HEK293 (cell line): ENCODE data around the gene SNCB.

Experiments used
- CTCF ChIA-PET: fragments of 350-600 bp; formaldehyde crosslinking; extraction: SDS; loops from one replicate; lab custom pipeline; 2021; ENCODE audit warnings: antibody characterized with exemption; lab: Yijun Ruan, JAX
- POLR2A ChIA-PET: fragments of 300-600 bp; formaldehyde crosslinking; extraction: SDS; loops from one replicate; lab custom pipeline; 2020; ENCODE audit warnings: antibody characterized with exemption, inconsistent platforms; lab: Yijun Ruan, JAX
- H3K27ac ChIP-seq: fragments of 200-500 bp; sonication (Bioruptor generic); 2 replicates; pipeline ENCODE4 v1.5.1; 2014; ENCODE audit warnings: low read depth, low read length, control low read depth, inconsistent platforms; ENCODE audit errors: extremely low read depth
- H3K36me3 ChIP-seq, 2 experiments: fragments of 200-500 bp in 1 of 2; sonication (Bioruptor generic) in 1 of 2; 1 replicate in 1 of 2; 2 replicates in 1 of 2; pipeline ENCODE4 v1.5.1; 2014 to 2017; ENCODE audit warnings: inconsistent platforms in 2 of 2, low read length in 2 of 2; ENCODE audit not compliant: control insufficient read depth in 2 of 2, insufficient read depth in 1 of 2
- H3K4me1 ChIP-seq: fragments of 200-500 bp; sonication (Bioruptor generic); 2 replicates; pipeline ENCODE4 v1.5.1; 2014; ENCODE audit warnings: mild to moderate bottlenecking, low read length, inconsistent platforms; ENCODE audit not compliant: control insufficient read depth, insufficient read depth
- H3K4me3 ChIP-seq: 2 replicates; pipeline ENCODE4 v1.5.1; 2011; ENCODE audit warnings: low read depth, mild to moderate bottlenecking, control low read depth, low read length, moderate library complexity
- H3K9me3 ChIP-seq: fragments of 200-500 bp; sonication (Bioruptor generic); 2 replicates; pipeline ENCODE4 v1.5.1; 2014; ENCODE audit warnings: low read depth, low read length, inconsistent platforms; ENCODE audit not compliant: control insufficient read depth, insufficient read depth
- GLI4 ChIP-seq: fragments of 450-650 bp; formaldehyde crosslinking; IDR thresholded peaks from 2 replicates; pipeline ENCODE4 v1.5.1; 2016; ENCODE audit warnings: missing biosample characterization, missing genetic modification characterization
- GLIS1 ChIP-seq: fragments of 450-650 bp; formaldehyde crosslinking; IDR thresholded peaks from 2 replicates; pipeline ENCODE4 v1.5.1; 2016; ENCODE audit warnings: missing biosample characterization, missing genetic modification characterization
- GLIS2 ChIP-seq: fragments of 450-650 bp; formaldehyde crosslinking; IDR thresholded peaks from 2 replicates; pipeline ENCODE4 v1.5.1; 2016; ENCODE audit warnings: missing biosample characterization, missing genetic modification characterization
- KLF10 ChIP-seq: fragments of 450-650 bp; IDR thresholded peaks from 2 replicates; pipeline ENCODE4 v1.5.1; 2018; ENCODE audit warnings: missing biosample characterization, mild to moderate bottlenecking, missing genetic modification characterization
- KLF16 ChIP-seq: fragments of 450-650 bp; formaldehyde crosslinking; IDR thresholded peaks from 2 replicates; pipeline ENCODE4 v1.5.1; 2017; ENCODE audit warnings: missing biosample characterization, missing genetic modification characterization
- OVOL3 ChIP-seq: fragments of 450-650 bp; formaldehyde crosslinking; IDR thresholded peaks from 2 replicates; pipeline ENCODE4 v1.5.1; 2016; ENCODE audit warnings: missing biosample characterization, missing genetic modification characterization
- SP3 ChIP-seq: fragments of 450-650 bp; formaldehyde crosslinking; IDR thresholded peaks from 2 replicates; pipeline ENCODE4 v1.5.1; 2016; ENCODE audit warnings: missing biosample characterization, missing genetic modification characterization
- SP7 ChIP-seq: fragments of 450-650 bp; formaldehyde crosslinking; IDR thresholded peaks from 2 replicates; pipeline ENCODE4 v1.5.1; 2016; ENCODE audit warnings: missing biosample characterization, missing genetic modification characterization
- WT1 ChIP-seq: fragments of 450-650 bp; formaldehyde crosslinking; IDR thresholded peaks from 2 replicates; pipeline ENCODE4 v1.5.1; 2016; ENCODE audit warnings: missing biosample characterization, missing genetic modification characterization
- ZEB2 ChIP-seq: fragments of 450-650 bp; formaldehyde crosslinking; IDR thresholded peaks from 2 replicates; pipeline ENCODE4 v1.5.1; 2016; ENCODE audit warnings: missing biosample characterization, missing genetic modification characterization
- ZIC2 ChIP-seq: fragments of 450-650 bp; formaldehyde crosslinking; IDR thresholded peaks from 2 replicates; pipeline ENCODE4 v1.5.1; 2016; ENCODE audit warnings: missing biosample characterization, missing genetic modification characterization
- ZNF18 ChIP-seq: fragments of 450-650 bp; formaldehyde crosslinking; IDR thresholded peaks from 2 replicates; pipeline ENCODE4 v1.5.1; 2016; ENCODE audit warnings: missing biosample characterization, missing genetic modification characterization
- ZNF184 ChIP-seq: fragments of 450-650 bp; IDR thresholded peaks from 2 replicates; pipeline ENCODE4 v1.5.1; 2018; ENCODE audit warnings: missing biosample characterization, mild to moderate bottlenecking, missing genetic modification characterization
- ZNF202 ChIP-seq: fragments of 450-650 bp; formaldehyde crosslinking; IDR thresholded peaks from 2 replicates; pipeline ENCODE4 v1.5.1; 2016; ENCODE audit warnings: missing biosample characterization, missing genetic modification characterization, borderline replicate concordance
- ZNF214 ChIP-seq: fragments of 450-650 bp; formaldehyde crosslinking; IDR thresholded peaks from 2 replicates; pipeline ENCODE4 v1.5.1; 2017; ENCODE audit warnings: missing biosample characterization, mild to moderate bottlenecking, missing genetic modification characterization, borderline replicate concordance
- ZNF239 ChIP-seq: fragments of 450-650 bp; formaldehyde crosslinking; IDR thresholded peaks from 2 replicates; pipeline ENCODE4 v1.5.1; 2016; ENCODE audit warnings: missing biosample characterization, missing genetic modification characterization
- ZNF341 ChIP-seq: fragments of 450-650 bp; formaldehyde crosslinking; IDR thresholded peaks from 2 replicates; pipeline ENCODE4; 2016; ENCODE audit warnings: low read depth, missing biosample characterization, missing genetic modification characterization
- ZNF560 ChIP-seq: fragments of 450-650 bp; formaldehyde crosslinking; IDR thresholded peaks from 2 replicates; pipeline ENCODE4 v1.5.1; 2017; ENCODE audit warnings: missing biosample characterization, missing genetic modification characterization, borderline replicate concordance
- ZNF571 ChIP-seq: fragments of 450-650 bp; formaldehyde crosslinking; IDR thresholded peaks from 2 replicates; pipeline ENCODE4 v1.5.0; 2017; ENCODE audit warnings: missing biosample characterization, missing genetic modification characterization
- ZNF585B ChIP-seq: fragments of 450-650 bp; formaldehyde crosslinking; IDR thresholded peaks from 2 replicates; pipeline ENCODE4 v1.5.1; 2016; ENCODE audit warnings: missing biosample characterization, missing genetic modification characterization
- ZNF623 ChIP-seq: fragments of 450-650 bp; formaldehyde crosslinking; IDR thresholded peaks from 2 replicates; pipeline ENCODE4 v1.5.1; 2016; ENCODE audit warnings: missing biosample characterization, missing genetic modification characterization
- ZNF701 ChIP-seq: fragments of 450-650 bp; formaldehyde crosslinking; IDR thresholded peaks from 2 replicates; pipeline ENCODE4 v1.5.1; 2016; ENCODE audit warnings: missing biosample characterization, missing genetic modification characterization
- ZNF704 ChIP-seq: fragments of 450-650 bp; formaldehyde crosslinking; IDR thresholded peaks from 2 replicates; pipeline ENCODE4 v1.5.1; 2016; ENCODE audit warnings: missing biosample characterization, missing genetic modification characterization
- ZNF792 ChIP-seq: fragments of 450-650 bp; formaldehyde crosslinking; IDR thresholded peaks from 2 replicates; pipeline ENCODE4 v1.5.1; 2016; ENCODE audit warnings: missing biosample characterization, missing genetic modification characterization

Gene SNCB

DNA sequence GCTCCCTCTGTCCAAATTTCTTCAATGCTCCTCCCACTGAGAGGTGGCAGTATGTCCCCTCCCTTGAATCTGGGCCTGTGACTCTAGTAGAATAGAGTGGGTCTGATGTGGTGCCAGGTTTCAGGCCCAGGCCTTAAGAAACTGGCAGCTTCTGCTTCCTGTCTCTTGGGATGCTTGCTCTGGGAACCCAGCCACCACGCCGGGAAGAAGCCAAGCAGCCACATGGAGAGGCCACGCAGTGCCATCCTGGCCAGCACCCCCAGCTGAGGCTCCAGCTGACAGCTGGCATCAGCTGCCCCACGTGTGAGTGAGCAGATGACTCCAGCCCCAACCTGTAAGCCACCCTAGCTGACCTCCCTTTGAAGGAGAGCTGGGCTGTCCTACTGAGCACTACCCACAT, 9.6 kb upstream of the SNCB start:
- no peak for TF ChIP-seq ZNF341 (tag by site-specific recombination)
- TF ChIP-seq GLIS1 (tag by site-specific recombination), result peak; percentile 17; the same call in 1 of the 2 replicates
- Histone ChIP-seq H3K36me3 (no peaks in the 10 kb centered on the region), H3K27ac (no peak overlapping the region), H3K4me1 (no peaks in the 10 kb centered on the region), H3K4me3 (no peak overlapping the region), H3K9me3 (no peaks in the 10 kb centered on the region)
- ChIA-PET CTCF (interaction anchor here (0.7 kb wide), 2 partner anchors 66 to 1077 kb away, joined by 3 to 4 read pairs; no protein-coding TSS in a partner anchor), POLR2A (no interaction called here)

- TF ChIP-seq ZIC2, result peak; percentile 69
- no peak for TF ChIP-seq SP3
- Histone ChIP-seq H3K27ac (no peak overlapping the region), H3K4me3 (no peak overlapping the region), H3K4me1 (no peaks in the 10 kb centered on the region), H3K9me3 (no peaks in the 10 kb centered on the region), H3K36me3 (no peaks in the 10 kb centered on the region)
- CTCF ChIA-PET, result interaction anchor here (1.5 kb wide), 1 partner anchor 21 kb away, joined by 5 read pairs; no protein-coding TSS in a partner anchor
- POLR2A ChIA-PET, result no interaction called here
Observed at GRCh38 chr5:176639208-176639607, 8.9 kb upstream of the SNCB start.

DNA sequence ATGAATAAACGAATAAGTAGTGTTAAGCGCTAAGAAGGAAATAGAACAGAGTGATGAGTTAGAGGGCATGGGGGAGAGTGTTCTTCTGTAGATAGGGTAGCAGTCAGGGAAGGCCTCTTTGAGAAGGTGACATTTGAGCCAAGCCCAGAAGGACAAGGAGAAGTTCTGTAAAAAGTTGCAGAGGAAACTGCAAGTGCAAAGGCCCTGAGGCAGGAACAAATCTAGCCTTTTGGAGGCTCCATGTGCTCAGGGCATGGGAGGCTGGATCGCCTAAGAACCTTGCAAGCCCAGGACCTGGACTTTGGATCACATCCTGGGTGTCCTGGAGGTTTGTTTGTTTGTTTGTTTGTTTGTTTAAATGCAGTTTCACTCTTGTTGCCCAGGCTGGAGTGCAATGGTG, 8.1 kb upstream of the SNCB start:
- Histone ChIP-seq H3K27ac (no peak overlapping the region), H3K9me3 (no peaks in the 10 kb centered on the region), H3K36me3 (no peaks in the 10 kb centered on the region), H3K4me1 (no peaks in the 10 kb centered on the region), H3K4me3 (no peak overlapping the region)
- ChIA-PET CTCF (interaction anchor here (1.5 kb wide), 1 partner anchor 22 kb away, joined by 5 read pairs; no protein-coding TSS in a partner anchor), POLR2A (no interaction called here)
- TF ChIP-seq ZEB2 (tag by site-specific recombination) (no peak), ZNF623 (tag by site-specific recombination) (peak; percentile 96), ZNF701 (tag by site-specific recombination) (no peak)

GRCh38 chr5:176637556-176637955, 7.2 kb upstream of the SNCB start:
- ChIA-PET CTCF (interaction anchor here (1.5 kb wide), 1 partner anchor 23 kb away, joined by 5 read pairs; no protein-coding TSS in a partner anchor), POLR2A (no interaction called here)
- no peaks in the 10 kb centered on the region for H3K36me3 ChIP-seq
- no peak overlapping the region for H3K4me3 ChIP-seq
- H3K27ac ChIP-seq, result no peak overlapping the region
- no peaks in the 10 kb centered on the region for H3K9me3 ChIP-seq
- 0 out of 2 replicates have a peak, but pooled peaks have one; percentile 28 for TF ChIP-seq WT1 (tag by site-specific recombination)
- TF ChIP-seq ZNF239, result no peak
- TF ChIP-seq GLI4, result no peak
- no peak for TF ChIP-seq ZNF214 (tag by site-specific recombination)
- TF ChIP-seq ZNF341 (tag by site-specific recombination), result peak; percentile 51
- no peaks in the 10 kb centered on the region for H3K4me1 ChIP-seq

DNA sequence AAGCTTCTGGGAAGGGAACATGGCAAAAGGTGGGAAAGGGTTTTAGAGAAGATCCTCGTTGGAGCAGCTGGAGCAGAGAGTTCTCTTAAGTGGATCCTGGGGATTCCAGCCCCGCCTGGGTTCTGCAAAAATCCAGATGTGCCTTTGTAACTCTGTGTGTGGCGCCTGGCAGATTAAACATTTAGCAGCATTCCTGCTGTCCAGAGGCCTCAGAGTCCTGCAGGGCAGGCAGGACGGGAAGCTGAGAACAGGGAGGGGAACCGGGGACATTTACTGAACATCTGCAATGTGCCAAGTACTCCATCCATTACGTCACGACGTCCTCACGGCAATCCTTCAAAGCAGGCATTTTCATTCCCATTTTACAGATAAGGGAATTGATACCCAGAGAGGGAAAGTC, 6.1 kb upstream of the SNCB start:
- ChIA-PET CTCF (no interaction called here), POLR2A (interaction anchor here (1.0 kb wide), 1 partner anchor 12 kb away, joined by 3 read pairs; no protein-coding TSS in a partner anchor)
- H3K4me1 ChIP-seq, result no peaks in the 10 kb centered on the region
- H3K27ac ChIP-seq, result no peak overlapping the region
- no peaks in the 10 kb centered on the region for H3K9me3 ChIP-seq
- no peak overlapping the region for H3K4me3 ChIP-seq
- no peaks in the 10 kb centered on the region for H3K36me3 ChIP-seq
- no peak for TF ChIP-seq ZNF792
- TF ChIP-seq OVOL3 (tag by site-specific recombination), result no peak
- no peak for TF ChIP-seq ZNF184 (tag by site-specific recombination)
- no peak for TF ChIP-seq ZNF704 (tag by site-specific recombination)
- no peak for TF ChIP-seq GLIS2 (tag by site-specific recombination)
- no peak for TF ChIP-seq SP7 (tag by site-specific recombination)
- no peak for TF ChIP-seq ZNF18 (tag by site-specific recombination)
- TF ChIP-seq ZNF202 (tag by site-specific recombination), result no peak
- TF ChIP-seq ZNF571 (tag by site-specific recombination), result no peak
- no peak for TF ChIP-seq KLF16 (tag by site-specific recombination)
- no peak for TF ChIP-seq ZNF560 (tag by site-specific recombination)
- TF ChIP-seq KLF10 (tag by site-specific recombination), result no peak
- no peak for TF ChIP-seq ZNF585B (tag by site-specific recombination)
